Measurements from ENCODE around the gene CD82. TPM values are rescaled to one million over a fixed set of nuclear protein-coding genes. Genes with fewer than 3 reads are reported as not detected.

CD82 gene
- total RNA-seq, 6 experiments from 2014 or later = 18.9 to 69.4 (median 48.6) TPM

- intact Hi-C loops (cut with DNase I) = no loop called here
- Histone ChIP-seq H3K9me3 (no peaks in the 10 kb centered on the region), H3K36me3 (no peaks in the 10 kb centered on the region), H3K4me3 (no peak overlapping the region), H3K27me3 (no peaks in the 10 kb centered on the region), H3K27ac (no peak overlapping the region), H3K4me1 (peaks cover 0 to 23% (median 4%) of the 10 kb centered on the region in 4 donors)
- WGBS (ENCODE audit: insufficient coverage, low coverage, low lambda C conversion rate, missing lambda C conversion rate) = 80% methylated on average over 3 of the region's 5 CpGs
- TF ChIP-seq POLR2A (IDR thresholded peaks at IDR 0.05) (no peak), CTCF (IDR thresholded peaks at IDR 0.05) (no peak)
- ATAC-seq = no peak
- DNase-seq = no peak
Observed at GRCh38 chr11:44597358-44598012, 32.0 kb downstream of the CD82 start.

- Histone ChIP-seq H3K36me3 (no peaks in the 10 kb centered on the region), H3K4me1 (peaks cover 0 to 23% (median 4%) of the 10 kb centered on the region in 4 donors)
Observed at GRCh38 chr11:44598831-44599230, 33.4 kb downstream of the CD82 start.

GRCh38 chr11:44600261-44600660, 34.8 kb downstream of the CD82 start:
- WGBS (ENCODE audit: insufficient coverage, low coverage, low lambda C conversion rate, missing lambda C conversion rate) = 100% methylated on average over 1 of the region's 7 CpGs
- H3K27ac ChIP-seq = no peak overlapping the region
- H3K36me3 ChIP-seq = peaks cover 0 to 3% (median 0%) of the 10 kb centered on the region in 4 donors
- no peak overlapping the region for H3K4me3 ChIP-seq
- no peak for DNase-seq
- intact Hi-C loops (cut with DNase I) = no loop called here
- TF ChIP-seq CTCF (IDR thresholded peaks at IDR 0.05) (no peak), POLR2A (IDR thresholded peaks at IDR 0.05) (no peak)
- ATAC-seq = no peak
- H3K4me1 ChIP-seq = peaks cover 0 to 21% (median 4%) of the 10 kb centered on the region in 4 donors
- H3K9me3 ChIP-seq = no peaks in the 10 kb centered on the region
- H3K27me3 ChIP-seq = no peaks in the 10 kb centered on the region

More at GRCh38 chr11:44598831-44599230, 33.4 kb downstream of the CD82 start:
- ATAC-seq = no peak
- intact Hi-C loops (cut with DNase I) = no loop called here
- Histone ChIP-seq H3K27ac (no peak overlapping the region), H3K9me3 (no peaks in the 10 kb centered on the region), H3K27me3 (no peaks in the 10 kb centered on the region), H3K4me3 (no peak overlapping the region)
- TF ChIP-seq POLR2A (IDR thresholded peaks at IDR 0.05) (no peak), CTCF (IDR thresholded peaks at IDR 0.05) (no peak)
- WGBS (ENCODE audit: insufficient coverage, low coverage, low lambda C conversion rate, missing lambda C conversion rate) = no CpG with 5 or more reads among the region's 1 CpG
- DNase-seq = no peak

- Histone ChIP-seq H3K36me3 (peaks cover 0 to 9% (median 3%) of the 10 kb centered on the region in 4 donors), H3K9me3 (no peaks in the 10 kb centered on the region), H3K4me3 (no peak overlapping the region), H3K4me1 (peaks cover 0 to 15% (median 3%) of the 10 kb centered on the region in 4 donors), H3K27me3 (no peaks in the 10 kb centered on the region), H3K27ac (no peak overlapping the region)
- DNase-seq (no peak), ATAC-seq (no peak)
- TF ChIP-seq CTCF (IDR thresholded peaks at IDR 0.05) (no peak), POLR2A (IDR thresholded peaks at IDR 0.05) (no peak)
- intact Hi-C loops (cut with DNase I) = no loop called here
- 67% methylated on average over 1 of the region's 10 CpGs for whole genome bisulfite sequencing (ENCODE audit: insufficient coverage, low coverage, low lambda C conversion rate, missing lambda C conversion rate)
Observed at GRCh38 chr11:44600839-44601383, 35.4 kb downstream of the CD82 start.

All from right lobe of liver (tissue), 6 donors.